ENCODE measurements around the gene UMODL1.
A peak's percentile ranks its signal among the peaks of the same experiment; 100 is the strongest.
"Not testable (repeated sequence)": the region's sequence is repeated elsewhere in the genome, so short reads cannot be mapped to it uniquely, and the experiment has no call there.

The UMODL1 gene

GRCh38 chr21:42060166-42060565 lies 11.0 kb upstream of the UMODL1 start:
- no peak for DNase-seq (ENCODE audit: low read depth in 2 of 3, low spot score in 1 of 3)

DNA sequence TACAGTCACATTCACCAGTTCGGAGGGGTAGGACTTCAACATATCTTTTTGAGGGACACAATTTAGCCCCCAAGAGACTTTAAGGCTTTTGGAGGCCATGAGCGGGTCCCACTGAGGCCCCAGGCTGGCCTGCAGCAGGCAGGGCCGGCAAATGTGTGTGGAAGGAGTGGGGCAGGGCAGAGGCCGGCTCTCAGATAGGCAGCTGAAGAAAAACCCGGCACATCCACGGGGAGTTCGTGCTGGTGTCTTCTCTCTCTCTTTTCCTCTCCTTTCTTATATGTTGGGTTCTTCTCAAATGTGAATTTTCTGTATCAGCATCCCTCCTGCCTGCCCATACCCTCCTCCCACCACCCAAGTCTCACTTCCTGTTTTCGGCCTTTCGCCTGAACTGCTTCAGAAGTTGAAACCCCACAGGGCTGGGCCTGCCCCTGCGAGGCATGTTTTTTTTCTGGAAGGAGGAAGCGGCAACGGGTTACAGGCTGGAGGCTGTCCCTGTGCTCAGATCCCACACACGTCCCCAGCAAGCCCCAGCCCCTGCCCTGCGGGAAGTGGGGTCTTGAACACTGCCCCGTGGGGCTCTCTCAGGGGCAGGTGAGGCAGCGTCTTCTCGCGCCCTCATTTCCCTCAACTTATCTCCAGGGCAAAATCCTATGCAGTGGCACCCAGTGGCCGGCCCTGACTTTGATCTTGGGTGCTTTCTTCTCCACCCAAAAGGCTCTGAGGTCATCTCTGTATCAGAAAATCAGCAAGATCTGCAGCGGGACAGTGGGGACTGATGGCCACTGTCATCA lies 9.7 kb upstream of the UMODL1 start:
- peak in 2 of 3 donors; percentile 4 to 13 for DNase-seq (ENCODE audit: low read depth in 2 of 3, low spot score in 1 of 3)

DNA sequence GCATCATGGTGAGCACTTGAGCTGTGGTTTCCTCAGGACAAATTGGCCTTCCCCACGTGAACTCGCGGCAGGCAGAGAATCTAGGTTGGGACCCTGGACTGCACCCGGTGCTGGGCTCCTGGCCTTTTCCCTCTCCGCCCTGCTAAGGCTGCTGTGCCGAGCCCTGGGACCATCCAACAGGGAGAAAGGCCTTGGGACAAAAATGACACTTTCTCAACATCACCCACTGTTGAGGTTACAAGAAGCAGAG lies 9.2 kb upstream of the UMODL1 start:
- DNase-seq (ENCODE audit: low read depth in 2 of 3, low spot score in 1 of 3), result no peak

DNA sequence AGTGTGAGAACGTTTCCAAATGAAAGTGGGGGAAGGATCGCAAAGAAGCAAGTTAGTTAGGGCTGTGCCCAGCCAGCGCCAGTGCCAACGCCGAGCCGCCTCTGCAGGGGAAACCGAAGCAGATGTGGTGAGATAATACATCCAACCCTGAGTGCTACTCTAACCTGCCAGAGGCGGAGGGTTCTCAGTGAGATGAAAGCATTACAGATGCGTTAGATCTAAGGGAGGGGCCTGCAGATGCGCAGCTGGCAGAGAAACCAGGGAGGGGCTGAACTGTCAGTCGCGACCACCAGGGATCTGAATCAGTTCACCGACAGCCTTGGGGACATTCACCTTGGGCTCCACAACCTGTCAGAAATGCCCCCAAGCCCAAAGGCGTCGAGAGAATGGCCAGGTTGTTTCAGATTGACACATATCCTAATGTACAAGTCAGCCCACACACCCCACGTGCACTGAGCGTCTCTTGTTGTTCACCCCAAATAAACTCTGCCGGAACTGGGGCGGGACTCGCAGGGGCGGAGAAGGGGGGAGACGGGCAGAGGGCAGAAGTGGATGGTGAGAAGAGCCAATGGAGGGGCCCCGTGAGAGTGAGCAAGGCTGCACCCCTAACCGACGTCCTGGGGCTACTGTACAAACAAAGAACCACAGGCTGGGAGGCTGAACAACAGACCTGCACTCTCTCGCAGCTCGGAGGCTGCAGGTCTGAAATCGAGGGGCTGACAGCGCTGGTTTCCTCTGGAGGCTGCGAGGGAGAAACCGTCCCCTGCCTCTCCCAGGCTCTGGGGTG lies 8.7 kb upstream of the UMODL1 start:
- DNase-seq (ENCODE audit: low read depth in 2 of 3, low spot score in 1 of 3), result peak; percentile 35 to 53 (median 45)

GRCh38 chr21:42063191-42063570 lies 7.9 kb upstream of the UMODL1 start:
- no peak for DNase-seq (ENCODE audit: low read depth in 2 of 3, low spot score in 1 of 3)

GRCh38 chr21:42063571-42064521 lies 7.3 kb upstream of the UMODL1 start:
- peak; percentile 21 to 40 (median 39) for DNase-seq (ENCODE audit: low read depth in 2 of 3, low spot score in 1 of 3)

DNA sequence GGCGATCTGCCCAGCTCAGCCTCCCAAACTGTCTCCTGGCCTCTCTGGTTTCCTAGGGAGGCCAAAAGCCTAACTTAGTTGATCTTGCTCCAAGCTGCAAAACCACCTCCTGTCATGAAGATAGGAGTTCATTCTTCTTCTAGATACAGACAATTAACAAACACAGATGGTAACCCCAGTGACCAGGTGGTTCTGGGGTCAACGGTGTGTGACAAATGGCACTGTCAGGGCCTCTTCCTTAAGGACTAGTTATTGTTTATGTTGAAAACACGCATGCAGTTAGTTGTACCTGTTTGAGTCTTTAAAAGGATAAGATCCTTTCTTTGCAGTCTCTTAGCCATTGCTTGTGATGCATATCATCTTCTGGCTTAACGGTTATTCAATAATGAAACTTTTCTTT lies 4.6 kb upstream of the UMODL1 start:
- no peak for DNase-seq (ENCODE audit: low read depth in 2 of 3, low spot score in 1 of 3)

DNA sequence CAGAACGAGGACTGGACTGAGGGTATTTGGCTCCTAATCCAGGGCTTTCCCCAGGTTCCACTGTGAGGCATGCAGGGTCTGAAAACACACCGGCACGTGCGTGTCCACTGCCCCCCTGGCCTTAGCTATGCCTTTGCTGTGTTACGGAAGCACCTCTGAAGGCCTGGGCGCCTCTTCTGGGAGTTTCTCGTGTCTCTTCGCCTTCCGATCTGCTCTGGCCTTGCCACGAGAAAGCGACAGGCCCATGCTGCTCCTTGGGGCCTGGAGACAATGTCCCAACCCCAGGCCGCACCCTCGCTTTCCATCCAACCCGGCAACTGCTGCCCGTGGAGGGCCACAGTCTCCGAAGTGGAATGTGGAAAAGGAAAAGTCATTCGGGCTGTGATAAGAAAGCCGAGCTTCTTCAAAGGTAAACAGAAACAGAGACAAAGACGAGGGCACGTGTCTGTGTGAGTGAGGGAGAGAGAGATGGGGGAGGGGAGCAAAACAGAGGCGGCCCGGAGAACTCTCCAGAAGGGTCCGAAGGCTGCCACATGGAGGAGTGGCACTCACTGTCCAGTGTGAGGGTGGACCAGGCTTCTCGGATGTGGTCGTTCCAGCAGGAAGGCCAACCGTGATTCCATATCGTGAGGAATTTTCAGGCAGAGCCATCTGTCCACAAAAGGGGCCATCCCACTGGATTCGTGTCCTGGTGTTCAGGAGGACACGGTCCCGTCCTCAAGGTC lies 3.4 kb upstream of the UMODL1 start:
- no peak for DNase-seq (ENCODE audit: low read depth in 2 of 3, low spot score in 1 of 3)

DNA sequence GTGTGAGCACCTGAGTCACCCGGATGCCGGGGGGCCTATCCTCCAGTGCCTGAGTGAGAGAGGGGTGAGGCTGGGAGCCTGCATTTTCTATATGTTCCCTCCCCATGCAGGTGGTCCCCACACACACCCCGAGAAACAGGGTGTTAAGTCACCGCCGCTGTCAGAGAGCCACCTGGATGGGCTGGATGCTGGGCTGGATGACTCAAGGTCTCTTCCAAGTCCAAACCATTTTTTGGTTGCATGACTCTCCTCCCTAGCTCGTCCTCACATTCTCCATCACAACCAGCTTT lies 2.9 kb upstream of the UMODL1 start:
- DNase-seq (ENCODE audit: low read depth in 2 of 3, low spot score in 1 of 3), result no peak

GRCh38 chr21:42068592-42068991 lies 2.5 kb upstream of the UMODL1 start:
- no peak for DNase-seq (ENCODE audit: low read depth in 2 of 3, low spot score in 1 of 3)

DNA sequence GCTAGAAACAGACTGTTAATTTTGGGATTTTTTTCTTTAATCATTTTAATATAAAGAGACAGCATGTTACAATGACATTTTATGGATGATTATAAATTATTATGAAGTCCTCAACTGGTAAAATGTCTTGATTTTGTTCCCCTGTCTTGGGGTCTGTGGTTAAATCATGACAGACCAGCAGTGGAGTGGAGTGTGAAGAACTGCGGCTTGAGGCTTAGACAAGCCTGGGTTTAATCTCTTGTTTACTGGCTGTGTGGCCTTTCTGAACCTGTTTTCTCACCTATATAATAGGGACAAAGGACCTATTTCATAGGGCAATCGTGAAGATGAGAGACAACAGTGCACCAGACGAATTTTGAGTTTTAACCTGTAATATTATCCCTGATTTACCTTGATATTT lies 1.8 kb upstream of the UMODL1 start:
- DNase-seq (ENCODE audit: low read depth in 2 of 3, low spot score in 1 of 3), result no peak

DNA sequence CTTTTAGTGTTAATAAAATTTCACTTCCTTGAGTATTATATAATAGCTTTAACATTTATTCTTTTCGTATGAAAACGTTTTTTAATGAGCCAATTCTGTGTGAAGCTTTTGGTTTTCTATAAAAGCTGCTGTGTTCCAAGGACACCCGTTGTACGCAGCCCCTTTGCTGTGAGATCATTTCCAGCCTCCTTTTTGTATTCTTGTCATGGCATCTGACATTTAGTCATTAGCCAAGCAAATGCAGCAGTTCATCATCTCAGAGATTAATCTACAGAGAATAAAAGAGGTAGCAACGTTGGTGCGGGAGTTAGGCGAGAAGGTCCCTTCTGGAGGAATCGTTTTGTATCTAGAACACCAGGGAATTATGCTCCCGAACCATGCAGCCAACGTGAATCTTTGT lies 1.3 kb upstream of the UMODL1 start:
- no peak for DNase-seq (ENCODE audit: low read depth in 2 of 3, low spot score in 1 of 3)

- no peak for DNase-seq (ENCODE audit: low read depth in 2 of 3, low spot score in 1 of 3)
Measured at GRCh38 chr21:42073145-42074099, 2.3 kb downstream of the UMODL1 start.

DNA sequence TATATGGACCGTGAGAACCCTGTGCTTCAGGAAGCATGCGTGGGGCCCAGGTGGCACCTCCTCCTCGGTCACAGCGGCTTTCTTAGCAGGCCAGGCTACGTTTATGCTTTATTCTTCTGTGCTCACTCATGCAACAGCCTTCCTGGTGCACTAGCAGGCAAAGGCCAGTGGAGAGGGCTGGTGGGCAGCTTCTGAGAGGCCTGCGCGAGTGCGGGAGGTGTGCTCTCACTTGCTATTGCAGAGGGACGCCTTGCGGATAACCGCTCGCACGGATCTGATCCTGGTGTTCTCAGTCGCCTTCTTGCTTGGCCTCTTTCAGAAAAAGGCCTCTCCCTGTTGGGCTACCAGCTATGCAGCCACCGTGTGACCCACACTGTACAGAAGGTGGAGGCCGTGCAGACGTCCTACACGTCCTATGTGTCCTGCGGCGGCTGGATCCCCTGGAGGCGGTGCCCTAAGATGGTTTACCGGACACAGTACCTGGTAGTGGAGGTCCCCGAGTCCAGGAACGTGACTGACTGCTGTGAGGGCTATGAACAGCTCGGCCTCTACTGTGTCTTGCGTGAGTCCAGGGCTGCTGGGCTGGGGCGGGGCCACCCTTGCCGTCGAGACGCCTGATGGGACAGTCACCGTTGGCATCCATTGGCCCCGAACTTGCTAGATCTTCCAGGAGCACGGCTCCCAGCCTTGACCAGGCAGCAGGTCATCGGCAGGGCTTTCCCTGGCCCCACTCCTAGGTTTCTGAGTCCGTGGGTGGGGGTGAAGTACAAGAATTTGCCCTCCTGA lies 4.8 kb downstream of the UMODL1 start:
- DNase-seq (ENCODE audit: low read depth in 2 of 3, low spot score in 1 of 3), result no peak

DNA sequence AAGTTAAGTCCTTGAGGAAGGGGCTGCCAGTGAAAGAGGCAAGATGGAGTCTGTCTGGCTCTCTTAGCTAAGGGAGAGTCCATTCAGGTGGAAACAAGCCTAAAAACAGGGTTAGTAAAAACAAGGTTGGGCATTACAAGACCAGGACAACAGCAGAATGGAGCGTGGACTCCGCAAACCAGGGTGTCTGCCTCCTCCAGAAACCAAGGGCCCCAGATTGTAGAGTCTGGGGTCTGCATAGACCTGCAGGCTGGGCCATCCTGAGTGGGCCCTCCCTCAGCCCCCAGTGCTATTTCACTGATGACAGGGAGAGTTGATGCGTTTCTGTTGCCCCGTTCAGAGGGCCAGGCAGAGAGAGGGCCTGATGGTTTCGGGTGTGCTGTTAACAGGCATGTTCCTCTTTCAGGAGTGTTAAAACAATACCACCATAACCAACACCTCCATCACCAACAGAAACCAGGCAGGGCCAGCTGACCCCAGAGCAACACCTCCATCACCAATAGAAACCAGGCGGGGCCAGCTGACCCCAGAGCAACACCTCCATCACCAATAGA lies 6.6 kb downstream of the UMODL1 start:
- not testable (repeated sequence) for DNase-seq (ENCODE audit: low read depth in 2 of 3, low spot score in 1 of 3)

DNA sequence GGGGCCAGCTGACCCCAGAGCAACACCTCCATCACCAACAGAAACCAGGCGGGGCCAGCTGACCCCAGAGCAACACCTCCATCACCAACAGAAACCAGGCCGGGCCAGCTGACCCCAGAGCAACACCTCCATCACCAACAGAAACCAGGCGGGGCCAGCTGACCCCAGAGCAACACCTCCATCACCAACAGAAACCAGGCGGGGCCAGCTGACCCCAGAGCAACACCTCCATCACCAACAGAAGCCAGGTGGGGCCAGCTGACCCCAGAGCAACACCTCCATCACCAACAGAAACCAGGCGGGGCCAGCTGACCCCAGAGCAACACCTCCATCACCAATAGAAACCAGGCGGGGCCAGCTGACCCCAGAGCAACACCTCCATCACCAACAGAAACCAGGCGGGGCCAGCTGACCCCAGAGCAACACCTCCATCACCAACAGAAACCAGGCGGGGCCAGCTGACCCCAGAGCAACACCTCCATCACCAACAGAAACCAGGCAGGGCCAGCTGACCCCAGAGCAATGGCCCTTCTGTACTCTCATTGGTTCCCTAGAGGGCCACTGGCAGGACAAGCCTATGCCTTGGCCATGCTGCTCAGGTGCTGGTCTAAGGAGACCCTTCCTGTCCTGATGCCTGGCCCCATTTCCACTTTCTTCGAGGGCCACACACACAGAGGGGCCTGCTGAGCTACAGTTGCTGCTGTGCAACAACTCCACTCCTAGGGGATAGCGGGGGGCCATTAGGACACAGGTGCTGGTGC lies 7.3 kb downstream of the UMODL1 start:
- DNase-seq (ENCODE audit: low read depth in 2 of 3, low spot score in 1 of 3), result not testable (repeated sequence)

GRCh38 chr21:42079008-42079938 lies 8.2 kb downstream of the UMODL1 start:
- no peak for DNase-seq (ENCODE audit: low read depth in 2 of 3, low spot score in 1 of 3)

Measured in stimulated activated CD4-positive, alpha-beta T cell treated with anti-CD3 and anti-CD28 coated beads, Interleukin-12 subunit alpha, Interleukin-12 subunit beta, amount 100 ng/mL, for 48 hours (primary cell).